Right hindlimb (tissue), 1 donor: Measurements from ENCODE around the gene CABLES1.

Experiments used
- DNase-seq: peaks from one replicate; pipeline ENCODE4 v3.0.0-alpha.2; 2018

Gene CABLES1

GRCh38 chr18:23171581-23172156, 36.4 kb downstream of the CABLES1 start:
- DNase-seq: no peak

- DNase-seq: no peak
Observed at GRCh38 chr18:23172591-23173380, 37.5 kb downstream of the CABLES1 start.

- DNase-seq: no peak
Observed at GRCh38 chr18:23173912-23174311, 38.6 kb downstream of the CABLES1 start.

- no peak for DNase-seq
Observed at GRCh38 chr18:23176701-23177432, 41.6 kb downstream of the CABLES1 start.

- no peak for DNase-seq
Observed at GRCh38 chr18:23177433-23178072, 42.3 kb downstream of the CABLES1 start.

GRCh38 chr18:23178201-23178600, 42.9 kb downstream of the CABLES1 start:
- DNase-seq: no peak

GRCh38 chr18:23178661-23179081, 43.4 kb downstream of the CABLES1 start:
- no peak for DNase-seq

- no peak for DNase-seq
Observed at GRCh38 chr18:23179416-23179815, 44.1 kb downstream of the CABLES1 start.

GRCh38 chr18:23181547-23181946, 46.3 kb downstream of the CABLES1 start:
- no peak for DNase-seq

GRCh38 chr18:23182606-23183005, 47.3 kb downstream of the CABLES1 start:
- no peak for DNase-seq

- DNase-seq: no peak
Observed at GRCh38 chr18:23183411-23184150, 48.3 kb downstream of the CABLES1 start.

GRCh38 chr18:23186781-23187180, 51.5 kb downstream of the CABLES1 start:
- DNase-seq: no peak

- no peak for DNase-seq
Observed at GRCh38 chr18:23188068-23188760, 52.9 kb downstream of the CABLES1 start.

- DNase-seq: no peak
Observed at GRCh38 chr18:23189099-23189498, 53.8 kb downstream of the CABLES1 start.

- DNase-seq: no peak
Observed at GRCh38 chr18:23189768-23190661, 54.7 kb downstream of the CABLES1 start.

GRCh38 chr18:23191232-23191631, 55.9 kb downstream of the CABLES1 start:
- no peak for DNase-seq

GRCh38 chr18:23193742-23194141, 58.5 kb downstream of the CABLES1 start:
- no peak for DNase-seq

GRCh38 chr18:23194155-23194996, 59.1 kb downstream of the CABLES1 start:
- DNase-seq: no peak

GRCh38 chr18:23194997-23195957, 60.0 kb downstream of the CABLES1 start:
- no peak for DNase-seq
